Measurements from ENCODE around the gene MKRN2. TPM values are rescaled to one million over a fixed set of nuclear protein-coding genes. Genes with fewer than 3 reads are reported as not detected.
"Not testable (repeated sequence)": the region's sequence is repeated elsewhere in the genome, so short reads cannot be mapped to it uniquely, and the experiment has no call there.

The MKRN2 gene
- total RNA-seq, 2 donors from 2014 or later = 31.2 to 32.4 TPM

GRCh38 chr3:12532182-12532581, 24.7 kb upstream of the MKRN2 start:
- peaks cover 1 to 13% of the 10 kb centered on the region in 2 donors for H3K36me3 Mint-ChIP-seq (ENCODE audit: insufficient read depth in 2 of 2)

GRCh38 chr3:12536423-12536822, 20.5 kb upstream of the MKRN2 start:
- no peak overlapping the region for H3K27ac Mint-ChIP-seq
- no peaks in the 10 kb centered on the region for H3K27me3 Mint-ChIP-seq (ENCODE audit: low read depth)
- no peak overlapping the region for H3K4me3 Mint-ChIP-seq
- H3K9me3 Mint-ChIP-seq = no peaks in the 10 kb centered on the region
- ATAC-seq (replicated peaks in 1 of 2) = no peak
- peaks cover 0 to 6% of the 10 kb centered on the region in 2 donors for H3K36me3 Mint-ChIP-seq (ENCODE audit: insufficient read depth in 2 of 2)
- DNase-seq = no peak
- peaks cover 8% of the 10 kb centered on the region for H3K4me1 Mint-ChIP-seq (ENCODE audit: low read depth)

More at GRCh38 chr3:12532182-12532581, 24.7 kb upstream of the MKRN2 start:
- H3K27me3 Mint-ChIP-seq (ENCODE audit: low read depth) = no peaks in the 10 kb centered on the region
- H3K27ac Mint-ChIP-seq = no peak overlapping the region
- ATAC-seq (replicated peaks in 1 of 2) = peak in 1 of 2 donors; percentile 56
- peaks cover 8% of the 10 kb centered on the region for H3K4me1 Mint-ChIP-seq (ENCODE audit: low read depth)
- DNase-seq = no peak
- no peaks in the 10 kb centered on the region for H3K9me3 Mint-ChIP-seq
- peak overlapping the region in 1 of 2 donors; percentile 17 for H3K4me3 Mint-ChIP-seq

GRCh38 chr3:12541625-12542024, 15.3 kb upstream of the MKRN2 start:
- Mint-ChIP-seq H3K9me3 (no peaks in the 10 kb centered on the region), H3K4me1 (ENCODE audit: low read depth) (peaks cover 9% of the 10 kb centered on the region), H3K27me3 (ENCODE audit: low read depth) (no peaks in the 10 kb centered on the region), H3K27ac (no peak overlapping the region), H3K4me3 (no peak overlapping the region), H3K36me3 (ENCODE audit: insufficient read depth in 2 of 2) (no peaks in the 10 kb centered on the region)
- DNase-seq = no peak
- ATAC-seq (replicated peaks in 1 of 2) = no peak

GRCh38 chr3:12543497-12543896, 13.4 kb upstream of the MKRN2 start:
- H3K27ac Mint-ChIP-seq; ATAC-seq (replicated peaks in 1 of 2); DNase-seq; H3K36me3 Mint-ChIP-seq (ENCODE audit: insufficient read depth in 2 of 2); H3K4me1 Mint-ChIP-seq (ENCODE audit: low read depth); H3K27me3 Mint-ChIP-seq (ENCODE audit: low read depth); H3K9me3 Mint-ChIP-seq; H3K4me3 Mint-ChIP-seq: not testable (repeated sequence)

- H3K9me3 Mint-ChIP-seq = no peaks in the 10 kb centered on the region
Measured at GRCh38 chr3:12544652-12545472, 12.0 kb upstream of the MKRN2 start.

GRCh38 chr3:12545473-12545791, 11.5 kb upstream of the MKRN2 start, which contains the start of gene MKRN2OS:
Gene MKRN2OS, minus strand, starts transcription at chr3:12545499. Its CDS starts 35 bp downstream, at chr3:12545464.
- no peak within 1 kb of the TSS for H3K4me3 Mint-ChIP-seq
- H3K4me1 Mint-ChIP-seq (ENCODE audit: low read depth) = peaks cover 9% of the 10 kb centered on the region
- H3K27ac Mint-ChIP-seq = no peak within 1 kb of the TSS
- no peaks in the 10 kb centered on the region for H3K9me3 Mint-ChIP-seq
- H3K27me3 Mint-ChIP-seq (ENCODE audit: low read depth) = no peaks in the 10 kb centered on the region
- ATAC-seq (replicated peaks in 1 of 2) (no peak), DNase-seq (no peak)
- H3K36me3 Mint-ChIP-seq (ENCODE audit: insufficient read depth in 2 of 2) = no peaks in the 10 kb centered on the region

More at GRCh38 chr3:12544652-12545472, 12.0 kb upstream of the MKRN2 start:
- Mint-ChIP-seq H3K36me3 (ENCODE audit: insufficient read depth in 2 of 2) (no peaks in the 10 kb centered on the region), H3K4me3 (no peak overlapping the region), H3K4me1 (ENCODE audit: low read depth) (peaks cover 9% of the 10 kb centered on the region), H3K27ac (no peak overlapping the region), H3K27me3 (ENCODE audit: low read depth) (no peaks in the 10 kb centered on the region)
- ATAC-seq (replicated peaks in 1 of 2) (no peak), DNase-seq (no peak)

GRCh38 chr3:12549971-12550760, 6.7 kb upstream of the MKRN2 start:
- no peak for ATAC-seq (replicated peaks in 1 of 2)

GRCh38 chr3:12553921-12554391, 2.9 kb upstream of the MKRN2 start:
- no peak for ATAC-seq (replicated peaks in 1 of 2)
- peaks cover 25% of the 10 kb centered on the region for H3K27me3 Mint-ChIP-seq (ENCODE audit: low read depth)
- H3K4me3 Mint-ChIP-seq = peak overlapping the region; percentile 87 to 95
- H3K27ac Mint-ChIP-seq = no peak overlapping the region
- peaks cover 3% of the 10 kb centered on the region in 2 donors for H3K36me3 Mint-ChIP-seq (ENCODE audit: insufficient read depth in 2 of 2)
- H3K9me3 Mint-ChIP-seq = no peaks in the 10 kb centered on the region
- DNase-seq = no peak
- peaks cover 24% of the 10 kb centered on the region for H3K4me1 Mint-ChIP-seq (ENCODE audit: low read depth)

More at GRCh38 chr3:12549971-12550760, 6.7 kb upstream of the MKRN2 start:
- DNase-seq = no peak
- Mint-ChIP-seq H3K4me1 (ENCODE audit: low read depth) (no peaks in the 10 kb centered on the region), H3K9me3 (no peaks in the 10 kb centered on the region), H3K27me3 (ENCODE audit: low read depth) (peaks cover 17% of the 10 kb centered on the region), H3K36me3 (ENCODE audit: insufficient read depth in 2 of 2) (peaks cover 0 to 2% of the 10 kb centered on the region in 2 donors), H3K27ac (no peak overlapping the region), H3K4me3 (no peak overlapping the region)

GRCh38 chr3:12556314-12556689, 585 bp upstream of the MKRN2 start:
- Mint-ChIP-seq H3K27ac (peak overlapping the region; percentile 79), H3K4me3 (peak overlapping the region; percentile 83 to 92), H3K36me3 (ENCODE audit: insufficient read depth in 2 of 2) (peaks cover 3% of the 10 kb centered on the region in 2 donors), H3K4me1 (ENCODE audit: low read depth) (peaks cover 48% of the 10 kb centered on the region), H3K9me3 (no peaks in the 10 kb centered on the region), H3K27me3 (ENCODE audit: low read depth) (peaks cover 25% of the 10 kb centered on the region)
- ATAC-seq (replicated peaks in 1 of 2) (no peak), DNase-seq (no peak)

GRCh38 chr3:12557473-12558100, 700 bp downstream of the MKRN2 start:
- Mint-ChIP-seq H3K4me1 (ENCODE audit: low read depth) (peaks cover 61% of the 10 kb centered on the region), H3K36me3 (ENCODE audit: insufficient read depth in 2 of 2) (peaks cover 3% of the 10 kb centered on the region in 2 donors), H3K27ac (peak overlapping the region; percentile 95), H3K27me3 (ENCODE audit: low read depth) (peaks cover 25% of the 10 kb centered on the region), H3K9me3 (no peaks in the 10 kb centered on the region), H3K4me3 (peak overlapping the region; percentile 83 to 92)
- ATAC-seq (replicated peaks in 1 of 2) (no peak), DNase-seq (no peak)

GRCh38 chr3:12558706-12559105, 1.8 kb downstream of the MKRN2 start:
- ATAC-seq (replicated peaks in 1 of 2) (no peak), DNase-seq (no peak)
- H3K27me3 Mint-ChIP-seq (ENCODE audit: low read depth) = peaks cover 14% of the 10 kb centered on the region
- no peaks in the 10 kb centered on the region for H3K9me3 Mint-ChIP-seq
- H3K4me3 Mint-ChIP-seq = peak overlapping the region; percentile 83 to 92
- H3K4me1 Mint-ChIP-seq (ENCODE audit: low read depth) = peaks cover 63% of the 10 kb centered on the region
- peak overlapping the region; percentile 95 for H3K27ac Mint-ChIP-seq
- H3K36me3 Mint-ChIP-seq (ENCODE audit: insufficient read depth in 2 of 2) = peaks cover 2 to 3% of the 10 kb centered on the region in 2 donors

- Mint-ChIP-seq H3K4me3 (peak overlapping the region; percentile 37 to 92), H3K36me3 (ENCODE audit: insufficient read depth in 2 of 2) (peaks cover 2 to 6% of the 10 kb centered on the region in 2 donors), H3K9me3 (no peaks in the 10 kb centered on the region), H3K4me1 (ENCODE audit: low read depth) (peaks cover 63% of the 10 kb centered on the region), H3K27ac (no peak overlapping the region), H3K27me3 (ENCODE audit: low read depth) (peaks cover 10% of the 10 kb centered on the region)
- no peak for ATAC-seq (replicated peaks in 1 of 2)
- no peak for DNase-seq
Measured at GRCh38 chr3:12559520-12559919, 2.6 kb downstream of the MKRN2 start.
